Ectodermal cell (in vitro differentiated cells): Measurements from ENCODE around the gene PSIP1.
"Not testable (repeated sequence)": the region's sequence is repeated elsewhere in the genome, so short reads cannot be mapped to it uniquely, and the experiment has no call there.

Source experiments
- H3K27ac ChIP-seq: 2 replicates; pipeline ENCODE4 v1.7.0; 2013; ENCODE audit warnings: mild to moderate bottlenecking, low read depth, low read length; ENCODE audit not compliant: insufficient read depth, poor library complexity, severe bottlenecking
- H3K27me3 ChIP-seq: 2 replicates; pipeline ENCODE4 v1.7.0; 2013; ENCODE audit warnings: mild to moderate bottlenecking, low read length; ENCODE audit not compliant: insufficient read depth, control insufficient read depth, poor library complexity, severe bottlenecking
- H3K36me3 ChIP-seq: one replicate; pipeline ENCODE4 v1.7.0; 2013; ENCODE audit warnings: low read length; ENCODE audit not compliant: control insufficient read depth, insufficient read depth
- H3K4me1 ChIP-seq: one replicate; pipeline ENCODE4 v1.7.0; 2013; ENCODE audit warnings: low read length; ENCODE audit not compliant: control insufficient read depth, insufficient read depth
- H3K4me3 ChIP-seq: 2 replicates; pipeline ENCODE4 v1.7.0; 2013; ENCODE audit warnings: low read depth, low read length, control low read depth; ENCODE audit not compliant: insufficient read depth
- H3K9me3 ChIP-seq: 2 replicates; pipeline ENCODE4 v1.7.0; 2013; ENCODE audit warnings: mild to moderate bottlenecking, low read length, moderate library complexity; ENCODE audit not compliant: control insufficient read depth
- WGBS, 2 experiments: methylation state at CpG; one replicate each; pipeline ENCODE4 v1.1.7; 2013; ENCODE audit warnings: missing lambda C conversion rate in 2 of 2; 5-methylcytosine and 5-hydroxymethylcytosine counted together

Gene PSIP1

GRCh38 chr9:15527035-15527434, 16.3 kb upstream of the PSIP1 start:
- not testable (repeated sequence) for H3K9me3 ChIP-seq, H3K27me3 ChIP-seq, H3K4me3 ChIP-seq, H3K4me1 ChIP-seq, H3K27ac ChIP-seq, H3K36me3 ChIP-seq
- WGBS, 2 experiments, result 96% methylated on average over 5 of the region's 5 CpGs

GRCh38 chr9:15525958-15526357, 15.2 kb upstream of the PSIP1 start:
- no peaks in the 10 kb centered on the region for H3K4me1 ChIP-seq
- H3K4me3 ChIP-seq, result no peak overlapping the region
- no CpG with 5 or more reads among the region's 2 CpGs for WGBS, 2 experiments
- no peak overlapping the region for H3K27ac ChIP-seq
- no peaks in the 10 kb centered on the region for H3K27me3 ChIP-seq
- H3K36me3 ChIP-seq, result no peaks in the 10 kb centered on the region
- no peaks in the 10 kb centered on the region for H3K9me3 ChIP-seq

- no peaks in the 10 kb centered on the region for H3K36me3 ChIP-seq
- H3K4me1 ChIP-seq, result no peaks in the 10 kb centered on the region
Measured at GRCh38 chr9:15524845-15525455, 14.2 kb upstream of the PSIP1 start.

GRCh38 chr9:15522130-15522755, 11.5 kb upstream of the PSIP1 start:
- Histone ChIP-seq H3K27ac (no peak overlapping the region), H3K4me1 (no peaks in the 10 kb centered on the region), H3K4me3 (no peak overlapping the region), H3K9me3 (no peaks in the 10 kb centered on the region), H3K27me3 (no peaks in the 10 kb centered on the region), H3K36me3 (no peaks in the 10 kb centered on the region)
- WGBS, 2 experiments, result 92 to 99% methylated on average over 2 to 3 of the region's 3 CpGs

More at GRCh38 chr9:15524845-15525455, 14.2 kb upstream of the PSIP1 start:
- H3K4me3 ChIP-seq, result no peak overlapping the region
- H3K9me3 ChIP-seq, result no peaks in the 10 kb centered on the region
- WGBS, 2 experiments, result 88 to 89% methylated on average over 8 of the region's 8 CpGs
- no peak overlapping the region for H3K27ac ChIP-seq
- H3K27me3 ChIP-seq, result no peaks in the 10 kb centered on the region

- WGBS, 2 experiments, result 79 to 84% methylated on average over 7 to 8 of the region's 8 CpGs
Measured at GRCh38 chr9:15521254-15521653, 10.5 kb upstream of the PSIP1 start.

GRCh38 chr9:15519831-15520230, 9.1 kb upstream of the PSIP1 start:
- Histone ChIP-seq H3K27me3 (no peaks in the 10 kb centered on the region), H3K36me3 (no peaks in the 10 kb centered on the region), H3K4me3 (no peak overlapping the region), H3K4me1 (no peaks in the 10 kb centered on the region), H3K27ac (no peak overlapping the region), H3K9me3 (no peaks in the 10 kb centered on the region)
- 89 to 97% methylated on average over 1 of the region's 2 CpGs for WGBS, 2 experiments

More at GRCh38 chr9:15521254-15521653, 10.5 kb upstream of the PSIP1 start:
- Histone ChIP-seq H3K27ac (no peak overlapping the region), H3K36me3 (no peaks in the 10 kb centered on the region), H3K4me3 (no peak overlapping the region), H3K9me3 (no peaks in the 10 kb centered on the region), H3K27me3 (no peaks in the 10 kb centered on the region), H3K4me1 (no peaks in the 10 kb centered on the region)

- H3K27me3 ChIP-seq, result no peaks in the 10 kb centered on the region
- H3K9me3 ChIP-seq, result no peaks in the 10 kb centered on the region
- WGBS, 2 experiments, result 0% methylated on average over 1 of the region's 1 CpG
- no peak overlapping the region for H3K27ac ChIP-seq
- peaks cover 15% of the 10 kb centered on the region for H3K4me1 ChIP-seq
- no peak overlapping the region for H3K4me3 ChIP-seq
- H3K36me3 ChIP-seq, result no peaks in the 10 kb centered on the region
Measured at GRCh38 chr9:15513335-15513734, 2.6 kb upstream of the PSIP1 start.

- no peaks in the 10 kb centered on the region for H3K27me3 ChIP-seq
- H3K27ac ChIP-seq, result no peak overlapping the region
Measured at GRCh38 chr9:15512889-15513288, 2.1 kb upstream of the PSIP1 start.

GRCh38 chr9:15512204-15512603, 1.4 kb upstream of the PSIP1 start:
- no peaks in the 10 kb centered on the region for H3K9me3 ChIP-seq

More at GRCh38 chr9:15512889-15513288, 2.1 kb upstream of the PSIP1 start:
- no peak overlapping the region for H3K4me3 ChIP-seq
- WGBS, 2 experiments, result 3 to 5% methylated on average over 3 of the region's 3 CpGs
- no peaks in the 10 kb centered on the region for H3K9me3 ChIP-seq
- no peaks in the 10 kb centered on the region for H3K36me3 ChIP-seq
- H3K4me1 ChIP-seq, result peaks cover 15% of the 10 kb centered on the region

GRCh38 chr9:15509931-15510788, 610 bp downstream of the PSIP1 start:
- peak overlapping the region; percentile 100 for H3K27ac ChIP-seq
- peaks cover 15% of the 10 kb centered on the region for H3K4me1 ChIP-seq
- H3K9me3 ChIP-seq, result no peaks in the 10 kb centered on the region
- no peaks in the 10 kb centered on the region for H3K27me3 ChIP-seq
- H3K4me3 ChIP-seq, result peak overlapping the region; percentile 96
- peaks cover 19% of the 10 kb centered on the region for H3K36me3 ChIP-seq
- 0% methylated on average over 70 to 76 of the region's 76 CpGs for WGBS, 2 experiments

More at GRCh38 chr9:15512204-15512603, 1.4 kb upstream of the PSIP1 start:
- Histone ChIP-seq H3K27ac (no peak overlapping the region), H3K36me3 (no peaks in the 10 kb centered on the region), H3K4me1 (peaks cover 15% of the 10 kb centered on the region), H3K27me3 (no peaks in the 10 kb centered on the region), H3K4me3 (no peak overlapping the region)
- WGBS, 2 experiments, result 60 to 65% methylated on average over 1 of the region's 1 CpG
